B cell (primary cell): ENCODE data around the gene KIF14. TPM values are rescaled to one million over a fixed set of nuclear protein-coding genes. Genes with fewer than 3 reads are reported as not detected.

ENCODE experiments used
- ATAC-seq: fragments of 200-7000 bp; cut with Tn5 transposase; one replicate; pipeline ENCODE4 v1.10.0; 2021; ENCODE audit warnings: low read depth, mild to moderate bottlenecking, moderate number of reproducible peaks, moderate library complexity
- CTCF ChIA-PET: fragments of 350-600 bp; sonication (Branson Sonifier 250); formaldehyde crosslinking; loops from one replicate; lab custom pipeline; 2021; ENCODE audit warnings: antibody characterized with exemption, inconsistent platforms; lab: Charles Lee
- POLR2A ChIA-PET: fragments of 350-600 bp; sonication (Branson Sonifier 250); formaldehyde crosslinking; loops from one replicate; lab custom pipeline; 2021; ENCODE audit warnings: antibody characterized with exemption; lab: Charles Lee
- DNase-seq: peaks from one replicate; pipeline ENCODE4 v3.0.0; 2013
- H2AFZ ChIP-seq: 2 replicates; pipeline ENCODE4 v1.6.1; 2012; ENCODE audit warnings: mild to moderate bottlenecking, low read depth, low read length; ENCODE audit not compliant: insufficient read depth, poor library complexity, severe bottlenecking
- H3K27ac ChIP-seq, 2 donors: 1 replicate in 1 of 2; 2 replicates in 1 of 2; pipeline ENCODE4 v1.5.1; 2012 to 2013; ENCODE audit warnings: low read length in 2 of 2, mild to moderate bottlenecking in 2 of 2, moderate library complexity in 1 of 2
- H3K27me3 ChIP-seq, 4 experiments: fragments of 200-600 bp in 1 of 4; sonication (generic) in 1 of 4; replicated peaks in 1 of 4; 1 replicate in 2 of 4; 2 replicates in 2 of 4; pipeline versions ENCODE4 v1.6.1 to v1.7.0; 2013 to 2016; ENCODE audit warnings: low read length in 3 of 4, mild to moderate bottlenecking in 2 of 4, mixed read lengths in 1 of 4, moderate library complexity in 1 of 4; ENCODE audit not compliant: insufficient read depth in 4 of 4, control insufficient read depth in 3 of 4; ENCODE audit errors: control extremely low read depth in 1 of 4
- H3K36me3 ChIP-seq, 2 experiments: replicated peaks in 1 of 2; 1 replicate in 1 of 2; 2 replicates in 1 of 2; pipeline versions ENCODE4 v1.6.1 to v1.7.1; 2013; ENCODE audit warnings: low read length in 1 of 2; ENCODE audit not compliant: insufficient read depth in 2 of 2, control insufficient read depth in 1 of 2; ENCODE audit errors: control extremely low read depth in 1 of 2, extremely low read depth in 1 of 2
- H3K4me1 ChIP-seq, 2 donors: fragments of 200-600 bp in 1 of 2; sonication (generic) in 1 of 2; 1 replicate in 1 of 2; 2 replicates in 1 of 2; pipeline versions ENCODE4 v1.5.1 to v1.6.1; 2013 to 2017; ENCODE audit warnings: low read length in 2 of 2; ENCODE audit not compliant: control insufficient read depth in 2 of 2, insufficient read depth in 2 of 2
- H3K4me2 ChIP-seq: replicated peaks from 2 replicates; pipeline ENCODE3; 2012; ENCODE audit warnings: mild to moderate bottlenecking, low read depth, low read length; ENCODE audit not compliant: poor library complexity, severe bottlenecking
- H3K4me3 ChIP-seq, 5 experiments: fragments of 200-600 bp in 1 of 5; sonication (generic) in 1 of 5; 1 replicate in 3 of 5; 2 replicates in 2 of 5; pipeline versions ENCODE4 v1.5.1 to v1.7.0; 2011 to 2016; ENCODE audit warnings: low read length in 4 of 5, mild to moderate bottlenecking in 4 of 5, low read depth in 2 of 5, control low read depth in 1 of 5, moderate library complexity in 1 of 5; ENCODE audit not compliant: insufficient read depth in 1 of 5; ENCODE audit errors: control extremely low read depth in 1 of 5, extremely low read depth in 1 of 5
- H3K79me2 ChIP-seq: fragments of 200-600 bp; sonication (generic); one replicate; pipeline ENCODE4 v1.6.0; 2016; ENCODE audit warnings: low read length; ENCODE audit not compliant: control insufficient read depth, insufficient read depth
- H3K9ac ChIP-seq: fragments of 200-600 bp; sonication (generic); 2 replicates; pipeline ENCODE4 v1.6.1; 2017; ENCODE audit warnings: mild to moderate bottlenecking, low read length, moderate library complexity
- H3K9me3 ChIP-seq, 3 donors: one replicate each; pipeline versions ENCODE4 v1.6.1 to v1.7.1; 2013; ENCODE audit warnings: low read length in 2 of 3; ENCODE audit not compliant: control insufficient read depth in 2 of 3, insufficient read depth in 1 of 3; ENCODE audit errors: control extremely low read depth in 1 of 3
- H4K20me1 ChIP-seq: 2 replicates; pipeline ENCODE4 v1.6.0; 2012; ENCODE audit warnings: mild to moderate bottlenecking, low read length; ENCODE audit not compliant: insufficient read depth, control insufficient read depth, poor library complexity, severe bottlenecking
- H3K27ac Mint-ChIP-seq: one replicate; pipeline ENCODE4 v1.8.0; 2021; ENCODE audit warnings: mixed read lengths
- H3K27me3 Mint-ChIP-seq: one replicate; pipeline ENCODE4 v1.8.0; 2021; ENCODE audit warnings: mixed read lengths
- H3K4me1 Mint-ChIP-seq: one replicate; pipeline ENCODE4 v1.8.0; 2021; ENCODE audit warnings: mixed read lengths
- H3K4me3 Mint-ChIP-seq: one replicate; pipeline ENCODE4 v1.8.0; 2021; ENCODE audit warnings: mixed read lengths
- H3K9me3 Mint-ChIP-seq: one replicate; pipeline ENCODE4 v1.8.0; 2022; ENCODE audit warnings: mixed read lengths; ENCODE audit not compliant: insufficient read depth
- EZH2 ChIP-seq: IDR thresholded peaks from 2 replicates; pipeline ENCODE4 v1.6.1; 2012; ENCODE audit warnings: borderline replicate concordance, low read depth, mild to moderate bottlenecking, moderate library complexity, low read length; ENCODE audit not compliant: insufficient read depth, poor library complexity, severe bottlenecking
- WGBS: methylation state at CpG from one replicate; pipeline ENCODE4 v1.1.5; 2013; ENCODE audit warnings: missing lambda C conversion rate; ENCODE audit not compliant: insufficient coverage; 5-methylcytosine and 5-hydroxymethylcytosine counted together
- intact Hi-C: fragments of 100-400 bp; cut with micrococcal nuclease; formaldehyde crosslinking; loops from one replicate; pipeline ENCODE4 v1.10.0; 2022
- polyA plus RNA-seq: library from polyadenylated mRNA; depleted of rRNA; stranded (reverse); fragments of >200 nt; gene quantifications from 2 replicates; pipeline ENCODE4 v1.2.3, GENCODE V29; 2012
- total RNA-seq, 2 donors: library from RNA; stranded (reverse); fragments of 120-200 nt in 1 of 2; gene quantifications; 1 replicate in 1 of 2; 2 replicates in 1 of 2; pipeline versions ENCODE4 v1.2.3 to v1.2.4, GENCODE V29; 2013 to 2022
- TF ChIP-seq, protein P1 (sequence below): fragments of 200-600 bp; IDR thresholded peaks from one replicate; pipeline ENCODE4 v1.8.0; 2022; ENCODE audit warnings: antibody characterized with exemption, mild to moderate bottlenecking

The KIF14 gene
- total and polyA plus RNA-seq, 2 donors (not counting 1 experiment from before 2014, with no cell fraction given): 0.01 to 0.15 TPM

- no peaks in the 10 kb centered on the region for H3K27me3 ChIP-seq
- H3K79me2 ChIP-seq: no peaks in the 10 kb centered on the region
- Mint-ChIP-seq H3K9me3 (no peaks in the 10 kb centered on the region), H3K4me3 (no peak overlapping the region), H3K27me3 (no peaks in the 10 kb centered on the region), H3K27ac (no peak overlapping the region), H3K4me1 (peaks cover 3% of the 10 kb centered on the region)
- DNase-seq: no peak
- ChIA-PET POLR2A (no interaction called here), CTCF (no interaction called here)
- H2AFZ ChIP-seq: no peak overlapping the region
- H3K9me3 ChIP-seq: no peaks in the 10 kb centered on the region
- no peak overlapping the region for H3K27ac ChIP-seq
- no peak overlapping the region for H3K9ac ChIP-seq
- no peaks in the 10 kb centered on the region for H4K20me1 ChIP-seq
- TF ChIP-seq EZH2: no peak
- TF ChIP-seq, protein P1, sequence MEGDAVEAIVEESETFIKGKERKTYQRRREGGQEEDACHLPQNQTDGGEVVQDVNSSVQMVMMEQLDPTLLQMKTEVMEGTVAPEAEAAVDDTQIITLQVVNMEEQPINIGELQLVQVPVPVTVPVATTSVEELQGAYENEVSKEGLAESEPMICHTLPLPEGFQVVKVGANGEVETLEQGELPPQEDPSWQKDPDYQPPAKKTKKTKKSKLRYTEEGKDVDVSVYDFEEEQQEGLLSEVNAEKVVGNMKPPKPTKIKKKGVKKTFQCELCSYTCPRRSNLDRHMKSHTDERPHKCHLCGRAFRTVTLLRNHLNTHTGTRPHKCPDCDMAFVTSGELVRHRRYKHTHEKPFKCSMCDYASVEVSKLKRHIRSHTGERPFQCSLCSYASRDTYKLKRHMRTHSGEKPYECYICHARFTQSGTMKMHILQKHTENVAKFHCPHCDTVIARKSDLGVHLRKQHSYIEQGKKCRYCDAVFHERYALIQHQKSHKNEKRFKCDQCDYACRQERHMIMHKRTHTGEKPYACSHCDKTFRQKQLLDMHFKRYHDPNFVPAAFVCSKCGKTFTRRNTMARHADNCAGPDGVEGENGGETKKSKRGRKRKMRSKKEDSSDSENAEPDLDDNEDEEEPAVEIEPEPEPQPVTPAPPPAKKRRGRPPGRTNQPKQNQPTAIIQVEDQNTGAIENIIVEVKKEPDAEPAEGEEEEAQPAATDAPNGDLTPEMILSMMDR: no peak
- no peak overlapping the region for H3K4me2 ChIP-seq
- no peak for ATAC-seq
- H3K4me3 ChIP-seq: no peak overlapping the region
- H3K4me1 ChIP-seq: no peaks in the 10 kb centered on the region
- intact Hi-C loops: no loop called here
- peaks cover 0 to 2% of the 10 kb centered on the region in 2 experiments for H3K36me3 ChIP-seq
- 98% methylated on average over 5 of the region's 7 CpGs for WGBS
Measured at GRCh38 chr1:200638073-200638472, 17.5 kb upstream of the KIF14 start.

GRCh38 chr1:200636681-200637080, 16.1 kb upstream of the KIF14 start:
- 100% methylated on average over 1 of the region's 2 CpGs for WGBS
- Histone ChIP-seq H3K9me3 (no peaks in the 10 kb centered on the region), H3K9ac (no peak overlapping the region), H3K27me3 (no peaks in the 10 kb centered on the region), H3K4me3 (no peak overlapping the region), H3K4me1 (no peaks in the 10 kb centered on the region), H3K36me3 (no peaks in the 10 kb centered on the region), H3K79me2 (no peaks in the 10 kb centered on the region), H4K20me1 (no peaks in the 10 kb centered on the region), H2AFZ (no peak overlapping the region), H3K4me2 (no peak overlapping the region), H3K27ac (no peak overlapping the region)
- POLR2A ChIA-PET: interaction anchor here (0.6 kb wide), 1 partner anchor 65 kb away, joined by 17 read pairs; no protein-coding TSS in a partner anchor
- Mint-ChIP-seq H3K27me3 (no peaks in the 10 kb centered on the region), H3K4me1 (peaks cover 3% of the 10 kb centered on the region), H3K4me3 (no peak overlapping the region), H3K27ac (no peak overlapping the region), H3K9me3 (no peaks in the 10 kb centered on the region)
- DNase-seq (no peak), ATAC-seq (no peak)
- TF ChIP-seq, protein P1: peak; percentile 9
- TF ChIP-seq EZH2: no peak
- CTCF ChIA-PET: no interaction called here
- intact Hi-C loops: no loop called here
